ENCODE data around the gene MGA.

Gene MGA

DNA sequence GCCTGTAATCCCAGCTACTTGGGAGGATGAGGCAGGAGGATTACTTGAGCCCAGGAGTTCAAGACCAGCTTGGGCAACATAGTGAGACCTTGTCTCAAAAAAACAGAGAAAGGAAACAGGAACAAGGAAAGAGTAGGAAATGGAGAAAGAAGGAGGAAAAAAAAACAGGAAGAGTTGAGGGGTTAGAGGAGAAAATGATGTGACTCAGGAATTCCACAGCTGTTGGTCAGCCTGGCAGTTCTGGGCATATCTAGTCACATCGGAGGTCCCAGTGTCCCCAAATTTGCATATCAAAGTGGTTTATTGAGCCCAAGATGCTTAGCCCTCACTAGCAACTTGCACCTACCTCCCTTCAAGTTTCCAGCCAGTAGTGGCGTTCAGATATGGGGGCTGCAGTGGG lies 148.9 kb downstream of the MGA start:
- peak; percentile 57 for DNase-seq (ENCODE audit: low spot score)

DNA sequence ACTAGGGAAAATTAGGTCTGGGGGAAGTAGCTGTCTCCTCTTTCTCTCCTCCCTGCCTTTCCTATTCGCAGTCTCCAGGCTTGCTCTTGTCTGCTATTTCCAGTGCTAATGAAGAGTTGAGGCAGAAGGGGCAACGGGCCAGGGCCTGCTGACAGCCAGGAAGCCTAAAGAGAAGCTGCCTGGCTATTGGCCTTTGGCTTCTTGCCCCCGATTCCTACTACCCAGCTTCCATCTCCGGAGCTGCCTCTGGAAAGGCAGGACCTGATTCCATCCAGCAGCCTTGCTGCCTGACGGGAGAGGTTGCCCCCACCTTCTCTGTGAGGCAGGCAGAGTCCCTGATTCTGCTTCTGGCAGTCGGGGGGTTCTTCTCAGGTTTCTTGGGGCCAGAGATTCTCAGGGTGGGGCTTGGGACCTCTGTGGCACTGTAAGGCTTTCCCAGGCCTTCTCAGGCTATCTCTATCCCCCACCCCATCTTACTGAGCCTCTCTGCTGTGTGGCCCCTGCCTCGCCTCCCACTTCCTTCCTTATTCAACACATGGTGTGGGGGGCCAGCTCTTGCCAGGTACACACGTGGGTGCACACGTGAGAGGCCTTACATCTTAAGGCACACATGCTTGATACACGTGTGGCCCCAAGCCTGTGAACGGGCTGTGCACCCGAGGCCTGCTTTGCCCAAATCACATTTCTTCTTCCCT lies 149.5 kb downstream of the MGA start:
- DNase-seq (ENCODE audit: low spot score): no peak

DNA sequence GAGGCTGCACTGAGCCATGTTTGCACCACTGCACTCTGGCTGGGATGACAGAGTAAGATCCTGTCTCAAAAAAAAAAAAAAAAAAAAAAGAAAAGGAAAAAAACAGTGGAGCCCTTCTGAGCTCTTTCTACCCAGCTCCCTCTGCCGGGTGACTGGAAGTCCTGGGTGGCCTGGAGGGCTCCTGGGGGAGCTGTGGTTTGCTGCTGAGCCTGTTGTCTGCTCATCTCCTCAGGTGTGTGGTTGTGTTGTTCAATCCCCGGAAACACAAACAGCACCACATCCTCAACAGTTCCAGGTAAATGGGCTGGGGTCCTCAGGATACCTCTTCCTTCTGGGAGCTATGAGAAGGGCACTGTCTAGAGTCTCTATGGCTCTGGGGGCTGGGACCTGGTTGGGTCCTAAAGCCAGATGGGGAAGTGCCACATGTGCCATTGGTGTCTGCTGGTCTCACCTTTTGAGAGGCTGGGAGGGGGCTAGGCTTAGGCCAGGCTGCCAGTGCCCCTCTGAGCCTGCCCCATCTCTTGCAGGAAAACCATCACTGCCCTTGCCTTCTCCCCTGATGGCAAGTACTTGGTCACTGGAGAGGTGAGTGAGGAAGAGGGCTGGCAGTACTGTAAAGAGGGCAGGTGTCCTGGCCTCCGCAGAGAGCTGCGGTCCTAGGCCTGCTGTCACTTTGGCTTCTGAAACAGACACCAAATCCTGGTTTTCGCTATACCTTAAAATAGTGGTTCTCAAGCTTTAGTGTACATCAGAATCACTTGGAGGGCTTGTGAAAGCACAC lies 150.6 kb downstream of the MGA start:
- no peak for DNase-seq (ENCODE audit: low spot score)

DNA sequence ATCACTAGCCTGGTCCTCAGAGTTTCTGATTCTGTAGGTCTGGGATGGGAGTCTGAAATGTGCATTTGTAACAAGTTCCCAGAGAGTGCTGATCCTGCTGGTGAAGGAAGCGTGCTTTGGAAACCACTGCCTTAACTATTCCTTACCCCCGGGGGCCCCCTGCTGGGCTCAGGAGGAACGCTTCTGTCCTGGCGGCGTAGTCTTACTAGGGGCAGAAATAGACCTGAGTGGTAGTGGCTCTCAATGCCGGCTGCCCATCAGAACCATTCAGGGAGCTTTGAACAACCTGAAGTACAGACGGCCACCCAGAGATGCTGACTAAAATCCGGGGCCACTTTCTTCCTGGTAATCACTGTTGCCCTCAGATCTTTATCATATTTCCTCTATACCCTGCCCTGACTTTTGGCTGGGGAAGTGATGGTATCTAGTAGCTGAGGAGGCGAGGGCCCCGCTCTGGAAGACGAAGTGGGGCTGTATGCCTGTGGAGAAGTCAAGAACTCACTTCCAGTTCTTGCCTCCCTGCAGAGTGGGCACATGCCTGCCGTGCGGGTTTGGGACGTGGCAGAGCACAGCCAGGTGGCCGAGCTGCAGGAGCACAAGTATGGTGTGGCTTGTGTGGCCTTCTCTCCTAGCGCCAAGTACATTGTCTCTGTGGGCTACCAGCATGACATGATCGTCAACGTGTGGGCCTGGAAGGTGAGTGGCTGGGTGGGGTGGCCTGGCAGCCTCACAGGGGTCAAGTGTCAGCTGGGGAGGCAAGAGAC lies 151.4 kb downstream of the MGA start:
- DNase-seq (ENCODE audit: low spot score): peak; percentile 90

DNA sequence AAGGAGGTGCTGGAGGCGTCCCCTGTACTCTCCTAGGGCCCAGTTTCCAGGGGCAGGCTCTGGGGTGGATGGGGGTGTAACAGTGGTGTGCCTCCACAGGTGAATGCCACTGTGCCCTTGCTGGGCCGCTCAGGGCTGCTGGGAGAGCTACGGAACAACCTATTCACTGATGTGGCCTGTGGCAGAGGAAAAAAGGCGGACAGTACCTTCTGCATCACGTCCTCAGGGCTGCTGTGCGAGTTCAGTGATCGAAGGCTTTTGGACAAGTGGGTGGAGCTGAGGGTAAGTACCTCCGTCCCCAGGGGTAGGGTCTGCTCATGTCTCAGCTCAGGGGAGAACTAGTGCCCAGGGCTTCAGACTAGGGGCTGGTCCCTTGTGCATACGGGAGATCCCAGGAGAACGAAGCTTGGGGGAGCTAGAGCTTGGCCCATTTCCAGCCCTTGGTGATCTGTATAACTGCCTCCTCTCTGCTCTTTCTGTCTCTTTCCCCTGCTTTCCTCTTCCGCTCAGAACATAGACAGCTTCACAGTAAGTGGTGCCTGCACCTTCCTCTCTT lies 152.7 kb downstream of the MGA start:
- no peak for DNase-seq (ENCODE audit: low spot score)

DNA sequence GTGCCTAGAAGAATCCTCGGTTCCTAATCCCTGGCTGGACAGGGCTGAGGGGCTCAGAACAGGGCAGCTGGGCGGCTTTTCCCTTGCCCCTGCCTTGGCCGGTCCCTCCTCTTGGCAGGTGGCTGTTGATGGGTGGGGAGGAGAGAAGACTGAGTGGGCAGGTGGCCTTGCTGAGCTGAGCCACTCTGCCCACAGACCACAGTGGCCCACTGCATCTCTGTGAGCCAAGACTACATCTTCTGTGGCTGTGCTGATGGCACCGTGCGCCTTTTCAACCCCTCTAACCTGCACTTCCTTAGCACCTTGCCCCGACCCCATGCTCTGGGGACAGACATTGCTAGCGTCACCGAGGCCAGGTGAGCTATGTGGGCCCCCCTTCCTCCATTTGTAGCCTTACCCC lies 153.2 kb downstream of the MGA start:
- no peak for DNase-seq (ENCODE audit: low spot score)

DNA sequence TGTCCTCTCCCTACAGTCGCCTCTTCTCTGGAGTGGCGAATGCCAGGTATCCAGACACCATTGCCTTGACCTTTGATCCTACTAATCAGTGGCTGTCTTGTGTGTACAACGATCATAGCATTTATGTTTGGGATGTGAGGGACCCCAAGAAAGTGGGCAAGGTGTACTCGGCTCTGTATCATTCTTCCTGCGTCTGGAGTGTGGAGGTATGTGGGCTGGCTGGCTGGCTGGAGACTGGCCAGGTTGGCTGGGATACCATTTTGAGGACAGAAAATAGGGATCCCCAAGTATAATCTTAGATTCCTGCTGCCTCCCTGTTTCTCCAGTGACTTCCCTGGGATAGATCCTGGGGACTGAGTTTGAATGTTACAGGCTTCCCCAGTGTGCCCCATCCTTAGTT lies 154.3 kb downstream of the MGA start:
- DNase-seq (ENCODE audit: low spot score): no peak

DNA sequence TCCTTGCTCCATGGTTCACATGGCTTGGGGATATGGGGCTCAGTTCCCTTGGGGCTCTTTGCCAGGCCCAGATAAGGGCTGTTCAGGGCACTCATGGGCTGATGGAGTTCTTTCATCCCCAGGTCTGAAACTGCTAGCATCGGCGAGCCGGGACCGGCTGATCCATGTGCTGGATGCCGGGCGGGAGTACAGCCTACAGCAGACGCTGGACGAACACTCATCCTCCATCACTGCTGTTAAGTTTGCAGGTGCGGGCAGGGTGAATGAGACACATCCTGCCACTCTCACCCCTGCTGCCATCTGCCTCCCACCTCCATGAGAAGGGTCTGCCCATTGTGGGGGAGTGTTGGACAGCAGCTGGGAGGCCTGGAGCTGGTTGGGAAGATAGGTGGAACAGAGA lies 156.6 kb downstream of the MGA start:
- DNase-seq (ENCODE audit: low spot score): no peak

DNA sequence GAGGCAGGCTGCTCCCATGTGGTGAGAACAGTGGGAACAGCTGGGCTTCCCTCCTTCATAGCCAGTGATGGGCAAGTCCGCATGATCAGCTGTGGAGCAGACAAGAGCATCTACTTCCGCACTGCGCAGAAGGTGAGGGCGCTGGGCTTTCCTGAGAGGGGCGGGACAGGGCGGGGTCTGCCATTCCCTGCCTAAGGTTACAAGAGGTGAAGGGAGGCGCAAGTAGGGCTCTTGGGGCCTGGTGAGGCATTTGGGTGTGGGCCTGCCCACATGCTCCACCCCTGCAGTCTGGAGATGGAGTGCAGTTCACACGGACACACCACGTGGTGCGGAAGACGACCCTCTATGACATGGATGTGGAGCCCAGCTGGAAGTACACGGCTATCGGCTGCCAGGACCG lies 157.1 kb downstream of the MGA start:
- DNase-seq (ENCODE audit: low spot score): no peak

DNA sequence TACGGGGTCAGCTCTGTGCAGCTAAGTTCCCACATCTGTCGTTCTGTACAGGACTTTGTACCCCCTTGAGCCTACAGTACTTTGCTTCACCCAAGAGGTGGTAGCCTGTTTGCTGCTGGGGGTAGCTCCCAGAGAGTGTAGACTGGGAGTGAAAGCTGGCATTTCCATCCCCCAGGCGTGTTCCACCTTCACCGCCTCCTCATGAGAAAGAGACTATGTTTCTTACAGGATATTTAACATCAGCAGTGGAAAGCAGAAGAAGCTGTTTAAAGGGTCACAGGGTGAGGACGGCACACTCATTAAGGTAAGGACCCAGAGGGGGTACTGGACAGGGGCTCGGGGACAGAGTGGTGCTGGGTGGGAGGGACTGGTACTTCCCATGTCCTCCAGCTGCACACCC lies 157.6 kb downstream of the MGA start:
- DNase-seq (ENCODE audit: low spot score): no peak

DNA sequence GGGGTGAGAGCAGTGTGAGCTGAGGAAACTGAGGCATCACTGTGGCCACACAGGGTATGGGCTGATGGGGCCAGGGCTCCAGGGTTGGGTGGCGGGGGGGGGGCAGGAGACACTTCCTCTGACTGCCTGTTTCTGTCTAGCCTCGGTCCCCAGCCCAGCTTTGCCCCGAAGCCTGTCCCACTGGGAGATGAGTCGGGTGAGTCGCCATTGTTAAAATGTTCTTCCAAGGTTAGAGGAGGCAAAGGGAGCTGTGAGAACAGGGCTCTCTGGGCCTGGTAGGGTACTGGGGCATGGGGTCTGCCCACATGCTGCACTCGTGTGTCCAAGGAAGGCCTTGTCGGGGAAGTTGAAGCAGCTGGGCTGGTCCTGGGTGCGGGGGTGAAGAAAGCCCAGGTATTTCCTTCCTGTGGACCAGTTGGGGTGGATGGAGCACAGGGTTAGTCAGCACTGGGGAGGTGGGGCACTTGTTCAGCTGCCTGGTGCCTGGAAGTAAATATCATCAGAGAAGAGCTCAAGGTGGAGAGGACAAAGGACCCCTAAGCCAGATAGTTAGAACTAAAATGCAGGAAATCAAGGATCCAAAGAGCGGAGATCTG lies 159.3 kb downstream of the MGA start:
- no peak for DNase-seq (ENCODE audit: low spot score)

DNA sequence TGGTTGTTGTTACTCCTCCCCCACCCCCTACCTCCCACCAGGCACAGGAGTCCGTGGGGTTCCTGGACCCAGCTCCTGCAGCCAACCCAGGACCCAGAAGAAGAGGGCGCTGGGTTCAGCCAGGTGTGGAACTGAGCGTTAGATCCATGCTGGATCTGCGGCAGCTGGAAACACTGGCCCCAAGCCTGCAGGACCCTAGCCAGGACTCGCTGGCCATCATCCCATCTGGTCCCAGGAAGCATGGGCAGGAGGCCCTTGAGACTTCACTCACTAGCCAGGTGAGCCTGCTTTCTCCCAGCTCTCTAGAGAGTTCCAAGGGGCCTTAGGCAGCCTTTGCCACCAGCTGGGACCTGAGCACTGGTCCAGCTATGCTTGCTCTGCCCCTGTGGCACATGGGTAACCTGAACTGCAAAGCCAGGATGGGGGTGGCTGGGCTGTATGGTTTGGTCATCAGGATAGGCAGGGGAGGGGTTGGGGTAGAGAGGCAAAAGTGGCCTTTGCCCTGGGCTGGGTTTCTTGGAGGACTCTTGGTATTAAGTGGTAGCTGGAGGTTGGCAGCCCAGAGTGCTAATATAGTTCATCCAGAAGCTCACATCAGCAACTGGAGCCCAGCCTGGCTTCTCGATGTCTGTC lies 160.7 kb downstream of the MGA start:
- no peak for DNase-seq (ENCODE audit: low spot score)

DNA sequence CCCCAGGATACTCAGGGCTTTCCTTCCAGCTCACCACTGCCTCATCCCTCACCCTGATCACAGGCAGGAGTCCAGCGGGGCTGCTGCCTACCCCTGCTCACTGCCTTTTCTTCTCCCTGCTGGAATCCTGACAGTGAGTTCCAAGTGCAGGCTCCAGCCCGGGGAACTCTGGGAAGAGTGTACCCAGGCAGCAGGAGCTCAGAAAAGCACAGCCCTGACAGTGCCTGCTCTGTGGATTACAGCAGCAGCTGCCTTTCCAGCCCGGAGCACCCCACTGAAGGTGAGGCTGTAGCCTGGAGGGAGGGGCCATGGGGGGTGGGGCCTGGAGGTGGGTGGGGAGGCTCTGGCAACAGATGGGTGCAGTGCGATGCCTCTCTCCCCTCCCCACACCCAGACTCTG lies 161.6 kb downstream of the MGA start:
- DNase-seq (ENCODE audit: low spot score): no peak

DNA sequence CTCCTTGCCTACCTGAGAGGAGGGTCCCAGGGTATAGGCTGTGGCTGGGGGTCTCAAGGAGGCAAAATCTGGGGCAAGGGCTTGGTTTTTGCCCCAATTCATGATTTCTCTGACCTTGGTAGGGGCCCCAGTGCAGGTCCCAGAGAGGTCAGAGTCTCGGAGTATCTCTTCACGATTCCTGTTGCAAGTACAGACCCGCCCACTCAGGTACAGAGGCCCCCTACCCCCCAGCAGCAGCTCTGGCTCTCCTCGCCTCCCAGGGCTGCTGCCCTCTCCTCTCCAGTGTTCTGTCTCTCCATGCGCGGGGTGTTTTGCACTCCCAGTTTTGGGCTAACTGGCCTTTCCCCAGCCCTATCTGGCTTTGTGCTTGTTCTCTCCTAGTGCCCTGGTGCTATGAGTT lies 162.3 kb downstream of the MGA start:
- no peak for DNase-seq (ENCODE audit: low spot score)

Measured in AG08395 (cell line).